K562 (cell line): ENCODE results near the gene SPHKAP. TPM values are rescaled to one million over a fixed set of nuclear protein-coding genes. Genes with fewer than 3 reads are reported as not detected.

Source experiments
- ATAC-seq: fragments of 200-7000 bp; cut with Tn5 transposase; 3 replicates; pipeline ENCODE4 v1.9.1; 2020; ENCODE audit warnings: moderate library complexity
- BruUV-seq: library from RNA; stranded (reverse); fragments of 400-500 nt; replicated peaks from 2 replicates; lab custom pipeline; 2021; lab: Mats Ljungman, UMichigan
- CTCF ChIA-PET: fragments of 300-600 bp; formaldehyde crosslinking; extraction: SDS; loops from one replicate; lab custom pipeline; 2021; ENCODE audit warnings: low intra/inter-chr PET ratio; lab: Yijun Ruan, JAX
- POLR2A ChIA-PET: fragments of 300-600, 350-650 bp; sonication (Branson Sonifier 250); formaldehyde crosslinking; extraction: SDS; loops from one replicate; lab custom pipeline; 2021; ENCODE audit warnings: antibody characterized with exemption, inconsistent platforms; lab: Yijun Ruan, JAX
- DNase-seq, 4 experiments: peaks; one replicate each; pipeline versions ENCODE4 v3.0.0 to v3.0.0-alpha.2; 2011 to 2018; ENCODE audit warnings: low spot score in 3 of 4, mixed read lengths in 3 of 4; ENCODE audit errors: extremely low read depth in 1 of 4
- FAIRE-seq: peaks from 2 replicates; lab custom pipeline; 2011; peaks lifted over from hg19 to GRCh38; lab: Jason Lieb, UNC
- H2AFZ ChIP-seq: 2 replicates; pipeline ENCODE4 v1.6.0; 2011; ENCODE audit warnings: low read depth, low read length, control low read depth, inconsistent platforms
- H3K27ac ChIP-seq: fragments of 200-600 bp; 3 replicates; pipeline ENCODE4 v1.8.0; 2011; ENCODE audit warnings: low read depth, mild to moderate bottlenecking, control low read depth, inconsistent platforms, low read length, moderate library complexity, mixed read lengths; ENCODE audit errors: extremely low read depth
- H3K27me3 ChIP-seq, 2 experiments: fragments of 300-600 bp in 1 of 2; 2 replicates in 1 of 2; 3 replicates in 1 of 2; pipeline versions ENCODE4 v1.6.0 to v1.8.0; 2011; ENCODE audit warnings: inconsistent platforms in 2 of 2, low read length in 2 of 2, mild to moderate bottlenecking in 1 of 2, mixed read lengths in 1 of 2, moderate library complexity in 1 of 2; ENCODE audit not compliant: control insufficient read depth in 2 of 2, insufficient read depth in 2 of 2
- H3K36me3 ChIP-seq: fragments of 300-600 bp; 3 replicates; pipeline ENCODE4 v1.8.0; 2011; ENCODE audit warnings: mild to moderate bottlenecking, low read length, inconsistent platforms; ENCODE audit not compliant: control insufficient read depth, insufficient read depth
- H3K4me1 ChIP-seq, 2 experiments: fragments of 200-600 bp in 1 of 2; replicated peaks in 1 of 2; 2 replicates in 1 of 2; 3 replicates in 1 of 2; pipeline versions ENCODE4 v1.5.1 to v1.8.0; 2011; ENCODE audit warnings: inconsistent platforms in 2 of 2, low read length in 2 of 2, mild to moderate bottlenecking in 1 of 2, mixed read lengths in 1 of 2, moderate library complexity in 1 of 2; ENCODE audit not compliant: control insufficient read depth in 2 of 2, insufficient read depth in 2 of 2
- H3K4me2 ChIP-seq: 2 replicates; pipeline ENCODE4 v1.6.1; 2011; ENCODE audit warnings: low read length, control low read depth, inconsistent platforms, mixed read lengths; ENCODE audit not compliant: insufficient read depth
- H3K4me3 ChIP-seq: fragments of 200-600 bp; sonication (generic), shearing (Covaris generic); 2 replicates; pipeline ENCODE4 v1.5.1; 2016; ENCODE audit warnings: control low read depth, inconsistent platforms
- H3K79me2 ChIP-seq: fragments of 200-600 bp; 3 replicates; pipeline ENCODE4 v1.8.0; 2011; ENCODE audit warnings: low read length, inconsistent platforms; ENCODE audit not compliant: control insufficient read depth, insufficient read depth
- H3K9ac ChIP-seq, 2 experiments: 2 replicates each; pipeline versions ENCODE4 v1.6.0 to v1.6.1; 2011; ENCODE audit warnings: low read depth in 2 of 2, low read length in 2 of 2, control low read depth in 1 of 2, inconsistent platforms in 1 of 2, mild to moderate bottlenecking in 1 of 2, mixed read lengths in 1 of 2; ENCODE audit not compliant: insufficient read depth in 1 of 2
- H3K9me1 ChIP-seq: one replicate; pipeline ENCODE4 v1.6.0; 2011; ENCODE audit warnings: inconsistent platforms, mild to moderate bottlenecking, low read length, moderate library complexity; ENCODE audit not compliant: control insufficient read depth, insufficient read depth
- H3K9me3 ChIP-seq: replicated peaks from 2 replicates; pipeline ENCODE4 v1.5.1; 2011; ENCODE audit warnings: low read depth, low read length, inconsistent platforms; ENCODE audit not compliant: control insufficient read depth, insufficient read depth
- H4K20me1 ChIP-seq: replicated peaks from 2 replicates; pipeline ENCODE4 v1.6.1; 2011; ENCODE audit warnings: low read length, inconsistent platforms, mixed read lengths; ENCODE audit not compliant: control insufficient read depth, insufficient read depth
- GTF2E2 ChIP-seq: fragments of 200-800 bp; sonication (Bioruptor generic); IDR thresholded peaks from 2 replicates; pipeline ENCODE4 v1.6.1; 2016; ENCODE audit warnings: missing genetic modification characterization, missing compliant biosample characterization
- MTA1 ChIP-seq: fragments of 450-650 bp; IDR thresholded peaks from 2 replicates; pipeline ENCODE4 v1.6.1; 2017; ENCODE audit warnings: borderline replicate concordance
- RFX7 ChIP-seq: fragments of 250-450 bp; sonication (Bioruptor Pico); IDR thresholded peaks from 2 replicates; pipeline ENCODE4 v1.5.1; 2021; ENCODE audit warnings: mild to moderate bottlenecking
- SFPQ ChIP-seq: fragments of 200-400 bp; formaldehyde crosslinking; IDR thresholded peaks from 2 replicates; pipeline ENCODE4 v1.6.1; 2017; ENCODE audit warnings: mild to moderate bottlenecking, low read depth, low read length, moderate library complexity
- THAP12 ChIP-seq: fragments of 250-450 bp; sonication (Bioruptor Pico); IDR thresholded peaks from 2 replicates; pipeline ENCODE4 v1.9.0; 2021; ENCODE audit warnings: mild to moderate bottlenecking, inconsistent platforms
- ZNF592 ChIP-seq: fragments of 450-650 bp; IDR thresholded peaks from 2 replicates; pipeline ENCODE4 v1.6.1; 2017; ENCODE audit warnings: antibody characterized with exemption, mild to moderate bottlenecking
- WGBS: fragments of 100-300 bp; shearing (Covaris generic); methylation state at CpG from one replicate; pipeline ENCODE4 v1.1.6; 2016; ENCODE audit warnings: low coverage, mixed read lengths; ENCODE audit not compliant: insufficient coverage; ENCODE audit errors: missing lambda C conversion rate; 5-methylcytosine and 5-hydroxymethylcytosine counted together
- in situ Hi-C: fragments of 300-500 bp; cut with MboI; formaldehyde crosslinking; loops from 4 replicates; pipeline ENCODE4 v1.15.0; 2018; ENCODE audit warnings: inconsistent platforms, mixed read lengths
- intact Hi-C: fragments of 100-400 bp; cut with micrococcal nuclease; formaldehyde crosslinking; loops from 2 replicates; pipeline ENCODE4 v1.14.2; 2022
- polyA plus RNA-seq, 8 experiments: library from polyadenylated mRNA; depleted of rRNA in 4 of 8; stranded (reverse) in 5 of 8; unstranded in 3 of 8; fragments of >200 nt; fragmentation: Nextera tagmentation in 2 of 8; fragmentation: Illumina TruSeq in 1 of 8; extraction: Ambion mirVana in 2 of 8; extraction: Trizol in 1 of 8; gene quantifications; 2 replicates each; pipeline versions ENCODE4 v1.2.1 to v1.2.3, GENCODE V29; 2011 to 2014; ENCODE audit warnings: inconsistent platforms in 1 of 8, missing spikeins in 1 of 8
- total RNA-seq, 7 experiments: library from RNA; depleted of rRNA in 6 of 7; stranded (reverse); fragments of >200 nt in 6 of 7; fragmentation: Illumina TruSeq in 2 of 7; extraction: Trizol in 2 of 7; gene quantifications; 2 replicates each; pipeline versions ENCODE4 v1.2.1 to v1.2.3, GENCODE V29; 2011 to 2021; ENCODE audit warnings: low replicate concordance in 1 of 7

SPHKAP gene
- total and polyA plus RNA-seq, 9 of the 15 experiments (the other 6 are each of a cell fraction or from before 2014, with no cell fraction given), result not detected

GRCh38 chr2:228038967-228039366, 142.5 kb downstream of the SPHKAP start:
- in situ Hi-C loops (no loop called here), intact Hi-C loops (no loop called here)
- H3K9me1 ChIP-seq, result no peaks in the 10 kb centered on the region
- no peaks in the 10 kb centered on the region for H3K9me3 ChIP-seq
- no peak overlapping the region for H2AFZ ChIP-seq
- H4K20me1 ChIP-seq, result no peaks in the 10 kb centered on the region
- ChIA-PET CTCF (no interaction called here), POLR2A (no interaction called here)
- H3K4me2 ChIP-seq, result no peak overlapping the region
- no peaks in the 10 kb centered on the region for H3K36me3 ChIP-seq
- H3K4me1 ChIP-seq, result no peaks in the 10 kb centered on the region
- no peaks in the 10 kb centered on the region for H3K27me3 ChIP-seq
- FAIRE-seq (no peak), DNase-seq (no peak), ATAC-seq (no peak)
- no peak for TF ChIP-seq GTF2E2 (tag)
- no peak for TF ChIP-seq SFPQ
- TF ChIP-seq RFX7 (CRISPR knock-in tag), result no peak
- TF ChIP-seq MTA1, result no peak
- TF ChIP-seq THAP12 (CRISPR knock-in tag), result no peak
- no peak for TF ChIP-seq ZNF592
- WGBS, result 0% methylated on average over 4 of the region's 4 CpGs
- H3K27ac ChIP-seq, result no peak overlapping the region
- H3K79me2 ChIP-seq, result no peaks in the 10 kb centered on the region
- no peak overlapping the region for H3K9ac ChIP-seq
- H3K4me3 ChIP-seq, result no peak overlapping the region
- BruUV-seq, result no TSS peak
